GM12873 (cell line): ENCODE measurements around the gene RTP4.

Source experiments
- CTCF ChIP-seq: IDR thresholded peaks from 2 replicates; pipeline ENCODE4 v1.5.1; 2012; ENCODE audit warnings: low read depth, mild to moderate bottlenecking, moderate library complexity, low read length, control low read depth; ENCODE audit not compliant: insufficient read depth; ENCODE audit errors: missing control alignments

The RTP4 gene

DNA sequence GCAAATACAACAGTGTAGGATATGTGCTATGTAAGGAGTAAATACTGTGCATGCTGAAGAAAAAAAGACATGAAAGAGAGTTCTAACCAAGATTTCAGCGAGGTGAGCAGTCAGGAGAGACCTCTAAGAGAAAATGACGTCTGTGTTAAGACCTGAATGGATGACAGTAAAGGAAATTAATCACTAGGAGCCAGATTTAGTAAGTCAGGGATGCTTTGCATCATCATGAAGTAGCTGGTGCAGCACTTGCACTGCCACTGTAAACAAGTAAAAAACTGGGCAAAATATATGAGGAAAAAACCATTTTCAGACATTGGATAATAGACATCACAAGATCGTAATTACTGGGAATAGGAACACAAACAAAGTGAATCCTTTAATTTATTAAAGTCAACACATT lies 32.6 kb downstream of the RTP4 start:
- no peak for TF ChIP-seq CTCF

DNA sequence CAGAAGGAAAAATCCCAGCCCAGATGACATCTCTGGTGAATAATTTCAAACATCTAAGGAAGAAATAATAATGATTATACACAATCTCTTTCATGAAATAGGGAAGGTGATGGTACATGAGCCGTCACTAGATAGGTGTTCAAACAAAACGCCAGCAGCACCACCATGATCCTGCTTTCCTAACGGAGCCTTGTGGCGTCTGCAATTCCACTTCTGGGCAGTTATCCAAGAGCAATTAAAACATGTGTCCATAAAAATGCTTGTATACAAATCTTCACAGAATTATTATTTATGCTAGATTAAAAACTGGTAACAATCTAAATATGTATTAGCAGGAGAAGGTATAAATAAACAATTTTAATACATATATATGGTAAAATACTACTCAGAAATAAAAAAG lies 33.7 kb downstream of the RTP4 start:
- no peak for TF ChIP-seq CTCF

GRCh38 chr3:187403768-187404288 lies 35.6 kb downstream of the RTP4 start:
- no peak for TF ChIP-seq CTCF

- TF ChIP-seq CTCF, result no peak
Measured at GRCh38 chr3:187406927-187407326, 38.7 kb downstream of the RTP4 start.
